HL-60 (cell line): ENCODE results near the gene SARDH.

ENCODE experiments used
- GABPA ChIP-seq: IDR thresholded peaks from 2 replicates; pipeline ENCODE4 v1.6.1; 2012; ENCODE audit warnings: low read depth
- POLR2AphosphoS5 ChIP-seq: IDR thresholded peaks from 2 replicates; pipeline ENCODE4 v1.6.1; 2012; ENCODE audit warnings: low read depth
- SPI1 ChIP-seq: IDR thresholded peaks from 2 replicates; pipeline ENCODE4 v1.6.1; 2012; ENCODE audit warnings: low read depth, mild to moderate bottlenecking, borderline replicate concordance
- TF ChIP-seq, protein P1 (sequence below): IDR thresholded peaks from one replicate; pipeline ENCODE4 v1.5.1; 2011; ENCODE audit warnings: low read length, control low read depth, inconsistent platforms; ENCODE audit not compliant: insufficient read depth
- TF ChIP-seq, protein P2 (sequence below): IDR thresholded peaks from 2 replicates; pipeline ENCODE4 v1.6.1; 2012; ENCODE audit warnings: low read depth; ENCODE audit not compliant: insufficient replicate concordance

DNA sequence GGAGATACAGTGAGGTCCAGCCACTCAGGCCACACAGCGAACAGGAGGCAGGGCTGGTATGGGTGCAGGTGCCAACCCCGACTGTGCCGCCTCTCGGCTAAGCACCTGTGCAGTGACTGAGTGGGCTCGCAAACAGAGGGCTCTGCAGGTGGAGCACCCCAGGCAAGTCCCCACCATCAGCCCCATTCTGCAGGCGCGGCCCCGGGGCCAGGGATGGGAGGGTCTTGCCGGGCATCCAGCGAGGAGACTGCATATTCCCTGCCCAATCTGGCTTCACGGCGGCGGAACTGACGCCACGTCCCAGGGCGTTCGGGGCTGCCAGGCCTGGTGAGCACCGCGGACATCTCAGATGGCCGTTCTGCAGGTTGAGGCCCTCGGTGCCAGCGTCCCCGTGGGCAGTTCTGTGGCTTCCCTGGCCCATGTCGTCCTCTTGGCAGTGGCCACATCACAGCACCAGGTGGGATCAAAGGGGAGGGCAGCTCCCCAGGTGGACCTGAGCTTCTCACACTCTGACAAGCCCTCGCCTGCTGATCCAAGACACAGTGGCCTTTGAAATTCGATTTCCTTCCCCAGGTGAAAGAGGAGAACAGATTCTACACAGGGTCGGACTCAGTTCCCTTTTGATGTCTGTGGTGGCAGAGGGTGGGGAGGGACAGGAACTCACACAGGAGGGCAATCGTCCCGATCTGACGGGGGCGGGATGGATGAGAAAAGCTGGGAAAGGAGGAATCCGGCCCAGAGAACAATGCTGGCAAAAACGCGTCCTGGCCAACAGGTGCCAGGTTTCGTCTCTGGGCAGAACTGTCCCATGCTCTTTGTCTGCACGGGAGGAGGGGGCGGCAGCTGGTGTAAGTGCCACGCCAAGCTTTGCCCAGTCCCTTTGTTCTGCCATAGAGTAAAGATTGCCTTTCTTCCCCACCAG lies 83.2 kb downstream of the SARDH start:
- TF ChIP-seq, protein P1, sequence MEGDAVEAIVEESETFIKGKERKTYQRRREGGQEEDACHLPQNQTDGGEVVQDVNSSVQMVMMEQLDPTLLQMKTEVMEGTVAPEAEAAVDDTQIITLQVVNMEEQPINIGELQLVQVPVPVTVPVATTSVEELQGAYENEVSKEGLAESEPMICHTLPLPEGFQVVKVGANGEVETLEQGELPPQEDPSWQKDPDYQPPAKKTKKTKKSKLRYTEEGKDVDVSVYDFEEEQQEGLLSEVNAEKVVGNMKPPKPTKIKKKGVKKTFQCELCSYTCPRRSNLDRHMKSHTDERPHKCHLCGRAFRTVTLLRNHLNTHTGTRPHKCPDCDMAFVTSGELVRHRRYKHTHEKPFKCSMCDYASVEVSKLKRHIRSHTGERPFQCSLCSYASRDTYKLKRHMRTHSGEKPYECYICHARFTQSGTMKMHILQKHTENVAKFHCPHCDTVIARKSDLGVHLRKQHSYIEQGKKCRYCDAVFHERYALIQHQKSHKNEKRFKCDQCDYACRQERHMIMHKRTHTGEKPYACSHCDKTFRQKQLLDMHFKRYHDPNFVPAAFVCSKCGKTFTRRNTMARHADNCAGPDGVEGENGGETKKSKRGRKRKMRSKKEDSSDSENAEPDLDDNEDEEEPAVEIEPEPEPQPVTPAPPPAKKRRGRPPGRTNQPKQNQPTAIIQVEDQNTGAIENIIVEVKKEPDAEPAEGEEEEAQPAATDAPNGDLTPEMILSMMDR: no peak
- TF ChIP-seq POLR2AphosphoS5 (no peak), SPI1 (no peak), GABPA (no peak)
- TF ChIP-seq, protein P2, sequence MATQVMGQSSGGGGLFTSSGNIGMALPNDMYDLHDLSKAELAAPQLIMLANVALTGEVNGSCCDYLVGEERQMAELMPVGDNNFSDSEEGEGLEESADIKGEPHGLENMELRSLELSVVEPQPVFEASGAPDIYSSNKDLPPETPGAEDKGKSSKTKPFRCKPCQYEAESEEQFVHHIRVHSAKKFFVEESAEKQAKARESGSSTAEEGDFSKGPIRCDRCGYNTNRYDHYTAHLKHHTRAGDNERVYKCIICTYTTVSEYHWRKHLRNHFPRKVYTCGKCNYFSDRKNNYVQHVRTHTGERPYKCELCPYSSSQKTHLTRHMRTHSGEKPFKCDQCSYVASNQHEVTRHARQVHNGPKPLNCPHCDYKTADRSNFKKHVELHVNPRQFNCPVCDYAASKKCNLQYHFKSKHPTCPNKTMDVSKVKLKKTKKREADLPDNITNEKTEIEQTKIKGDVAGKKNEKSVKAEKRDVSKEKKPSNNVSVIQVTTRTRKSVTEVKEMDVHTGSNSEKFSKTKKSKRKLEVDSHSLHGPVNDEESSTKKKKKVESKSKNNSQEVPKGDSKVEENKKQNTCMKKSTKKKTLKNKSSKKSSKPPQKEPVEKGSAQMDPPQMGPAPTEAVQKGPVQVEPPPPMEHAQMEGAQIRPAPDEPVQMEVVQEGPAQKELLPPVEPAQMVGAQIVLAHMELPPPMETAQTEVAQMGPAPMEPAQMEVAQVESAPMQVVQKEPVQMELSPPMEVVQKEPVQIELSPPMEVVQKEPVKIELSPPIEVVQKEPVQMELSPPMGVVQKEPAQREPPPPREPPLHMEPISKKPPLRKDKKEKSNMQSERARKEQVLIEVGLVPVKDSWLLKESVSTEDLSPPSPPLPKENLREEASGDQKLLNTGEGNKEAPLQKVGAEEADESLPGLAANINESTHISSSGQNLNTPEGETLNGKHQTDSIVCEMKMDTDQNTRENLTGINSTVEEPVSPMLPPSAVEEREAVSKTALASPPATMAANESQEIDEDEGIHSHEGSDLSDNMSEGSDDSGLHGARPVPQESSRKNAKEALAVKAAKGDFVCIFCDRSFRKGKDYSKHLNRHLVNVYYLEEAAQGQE: no peak
